Activated T-cell treated with anti-CD3 and anti-CD28 coated beads for 4 hours (primary cell): ENCODE data around the gene CPNE7.
"Not testable (repeated sequence)": the region's sequence is repeated elsewhere in the genome, so short reads cannot be mapped to it uniquely, and the experiment has no call there.

ENCODE experiments used
- DNase-seq: peaks from one replicate; pipeline ENCODE4 v3.0.0-alpha.2; 2020

CPNE7 gene

DNA sequence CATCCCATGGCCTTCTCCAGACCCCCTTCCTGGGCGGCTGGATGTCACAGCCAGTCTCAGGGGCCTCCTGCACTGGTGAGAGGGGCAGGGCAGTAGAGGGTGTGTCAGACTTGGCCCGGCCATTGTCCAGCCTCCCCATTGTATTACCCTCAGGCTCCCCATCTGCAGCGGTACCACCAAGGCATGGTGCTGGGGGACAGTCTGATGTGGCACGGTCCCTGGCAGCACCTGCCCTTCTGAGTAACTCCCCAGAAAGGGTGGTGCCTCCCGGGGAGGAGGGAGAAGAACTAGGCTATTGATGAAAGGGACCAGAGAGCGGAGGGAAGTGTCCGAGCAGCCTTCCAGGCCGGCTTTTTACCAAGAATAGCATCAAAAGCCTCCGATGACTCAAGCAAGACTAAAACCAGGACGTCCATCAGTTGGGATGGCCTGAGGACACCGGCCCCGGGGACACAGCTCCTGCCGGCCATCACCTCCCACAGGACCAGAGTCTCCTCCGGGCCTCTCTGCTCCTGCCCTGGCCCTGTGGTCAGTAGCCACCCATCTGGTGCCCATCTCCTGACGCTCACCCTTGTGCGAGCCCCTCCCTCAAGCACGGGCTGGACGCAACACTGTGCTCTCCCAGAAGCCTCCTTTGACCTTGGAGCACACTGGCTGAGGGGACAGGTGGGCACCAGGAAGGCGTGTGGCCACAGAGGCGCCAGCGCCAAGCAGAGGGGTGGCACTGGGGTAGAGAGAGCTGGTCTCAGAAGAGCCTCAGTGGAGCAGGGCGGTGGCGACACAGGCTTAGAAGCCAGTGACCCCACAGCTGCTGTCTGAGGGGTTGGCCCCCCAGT lies 5.8 kb upstream of the CPNE7 start:
- DNase-seq = no peak

DNA sequence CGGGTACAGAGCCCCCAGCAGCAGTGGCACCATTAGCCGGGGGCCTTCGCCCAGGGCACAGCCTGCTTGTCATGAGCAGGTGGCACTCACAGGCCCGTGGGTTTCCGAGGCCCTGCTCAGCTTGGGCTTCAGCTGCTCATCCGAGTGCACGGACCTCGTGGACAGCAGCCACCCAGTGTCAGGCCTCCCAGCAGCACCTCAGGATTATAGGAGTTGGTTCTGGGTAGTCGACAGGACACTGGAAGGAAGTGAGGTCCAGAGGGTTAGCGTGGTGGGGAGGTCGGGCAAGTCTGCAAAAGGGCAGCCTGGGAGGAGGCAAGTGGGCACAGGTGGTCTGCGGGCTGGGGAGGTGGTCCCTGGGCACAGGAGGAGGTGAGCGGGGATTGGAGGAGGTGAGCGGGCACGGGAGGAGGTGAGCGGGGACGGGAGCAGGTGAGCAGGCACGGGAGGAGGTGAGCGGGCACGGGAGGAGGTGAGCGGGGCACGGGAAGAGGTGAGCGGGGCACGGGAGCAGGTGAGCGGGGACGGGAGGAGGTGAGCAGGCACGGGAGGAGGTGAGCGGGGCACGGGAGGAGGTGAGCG lies 5.1 kb upstream of the CPNE7 start:
- DNase-seq = no peak

DNA sequence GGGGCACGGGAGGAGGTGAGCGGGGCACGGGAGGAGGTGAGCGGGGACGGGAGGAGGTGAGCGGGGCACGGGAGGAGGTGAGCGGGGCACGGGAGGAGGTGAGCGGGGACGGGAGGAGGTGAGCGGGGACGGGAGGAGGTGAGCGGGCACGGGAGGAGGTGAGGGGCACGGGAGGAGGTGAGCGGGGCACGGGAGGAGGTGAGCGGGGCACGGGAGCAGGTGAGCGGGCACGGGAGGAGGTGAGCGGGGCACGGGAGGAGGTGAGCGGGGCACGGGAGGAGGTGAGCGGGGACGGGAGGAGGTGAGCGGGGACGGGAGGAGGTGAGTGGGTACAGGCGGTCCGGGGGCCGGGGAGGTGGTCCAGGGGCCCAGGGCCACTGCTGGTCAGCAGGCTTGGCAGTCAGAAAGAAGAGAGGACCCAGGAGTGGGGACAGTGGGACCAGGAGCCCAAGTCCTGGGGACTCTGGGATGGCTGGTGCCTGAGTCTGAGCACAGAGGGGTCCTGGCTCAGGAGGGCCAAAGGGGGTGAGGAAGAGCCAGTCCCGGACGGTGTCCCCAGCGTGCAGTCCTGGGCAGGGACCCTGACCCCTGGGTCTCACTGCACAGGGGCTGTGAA lies 4.5 kb upstream of the CPNE7 start:
- not testable (repeated sequence) for DNase-seq

DNA sequence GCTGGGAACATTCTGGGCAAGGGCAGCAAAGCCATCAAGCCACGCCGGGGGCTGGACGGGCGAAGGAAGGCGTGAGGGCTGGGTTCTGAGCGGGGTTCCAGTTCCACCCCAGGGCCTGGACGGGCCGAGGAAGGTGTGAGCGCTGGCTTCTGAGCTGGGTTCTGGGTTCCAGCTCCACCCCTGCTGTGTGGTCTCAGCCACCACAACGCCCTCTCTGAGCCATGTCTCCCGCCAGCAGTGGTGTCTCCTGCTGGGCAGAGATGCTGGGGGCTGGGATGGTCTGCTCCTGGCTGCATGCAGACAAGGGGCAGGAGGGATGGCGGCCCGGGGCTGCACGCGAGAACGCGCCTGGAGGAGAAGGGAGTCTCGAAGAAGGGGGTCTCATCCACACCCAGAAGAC lies 3.9 kb upstream of the CPNE7 start:
- DNase-seq = no peak

DNA sequence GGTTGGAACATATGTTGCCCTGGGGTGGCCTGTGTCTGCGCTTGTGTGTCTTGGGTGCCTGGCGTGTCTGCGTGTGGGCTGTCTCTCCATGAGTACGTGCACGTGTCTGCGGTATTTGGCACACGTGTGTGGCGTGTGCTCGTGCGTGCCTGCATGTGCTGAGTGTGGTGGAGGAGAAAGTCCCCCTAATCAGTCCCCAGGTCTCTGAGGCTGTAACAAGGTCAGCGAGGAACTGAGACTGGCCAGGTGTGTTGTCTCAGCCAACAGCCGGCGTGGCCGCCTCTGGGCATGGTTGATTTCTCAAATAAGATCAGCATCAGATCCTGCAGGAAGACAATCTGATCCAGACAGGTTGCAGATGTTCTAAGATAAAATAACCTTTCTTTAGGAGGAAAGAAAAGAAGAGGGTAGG lies 3.5 kb upstream of the CPNE7 start:
- DNase-seq = no peak

DNA sequence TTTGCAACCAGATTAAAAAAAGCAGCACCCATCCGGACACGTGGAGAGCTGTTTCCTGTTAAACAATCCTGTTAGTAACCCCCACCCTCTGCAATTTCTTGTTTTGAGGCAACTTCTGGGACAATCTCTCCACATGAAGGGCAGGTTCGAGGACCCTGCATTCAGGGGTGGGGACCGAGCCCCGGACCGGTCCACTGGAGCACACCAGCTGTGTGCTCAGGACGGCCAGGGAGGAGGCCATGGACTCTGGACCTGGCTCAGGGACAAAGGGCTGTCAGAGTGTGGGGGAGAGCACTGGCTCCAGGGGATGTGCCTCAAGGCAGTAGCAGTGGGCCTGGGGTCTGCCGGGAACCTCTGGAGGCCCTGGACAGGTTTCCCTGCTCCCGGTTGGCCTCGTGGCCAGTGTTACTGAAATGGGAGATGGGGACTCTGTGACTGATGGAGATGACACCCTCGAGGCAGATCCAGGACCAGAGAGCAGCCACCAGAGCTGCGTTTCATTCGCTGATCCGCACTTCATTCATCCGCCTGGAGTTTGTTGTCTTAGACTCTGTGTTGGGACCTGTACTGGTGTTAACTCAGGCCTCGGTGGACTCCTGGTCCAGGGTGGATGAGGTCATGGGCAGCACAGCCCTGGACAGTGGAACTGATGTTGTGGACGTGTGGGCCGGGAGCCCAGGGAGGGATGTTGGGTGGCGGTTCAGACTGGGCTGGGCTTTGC lies 2.9 kb upstream of the CPNE7 start:
- no peak for DNase-seq

DNA sequence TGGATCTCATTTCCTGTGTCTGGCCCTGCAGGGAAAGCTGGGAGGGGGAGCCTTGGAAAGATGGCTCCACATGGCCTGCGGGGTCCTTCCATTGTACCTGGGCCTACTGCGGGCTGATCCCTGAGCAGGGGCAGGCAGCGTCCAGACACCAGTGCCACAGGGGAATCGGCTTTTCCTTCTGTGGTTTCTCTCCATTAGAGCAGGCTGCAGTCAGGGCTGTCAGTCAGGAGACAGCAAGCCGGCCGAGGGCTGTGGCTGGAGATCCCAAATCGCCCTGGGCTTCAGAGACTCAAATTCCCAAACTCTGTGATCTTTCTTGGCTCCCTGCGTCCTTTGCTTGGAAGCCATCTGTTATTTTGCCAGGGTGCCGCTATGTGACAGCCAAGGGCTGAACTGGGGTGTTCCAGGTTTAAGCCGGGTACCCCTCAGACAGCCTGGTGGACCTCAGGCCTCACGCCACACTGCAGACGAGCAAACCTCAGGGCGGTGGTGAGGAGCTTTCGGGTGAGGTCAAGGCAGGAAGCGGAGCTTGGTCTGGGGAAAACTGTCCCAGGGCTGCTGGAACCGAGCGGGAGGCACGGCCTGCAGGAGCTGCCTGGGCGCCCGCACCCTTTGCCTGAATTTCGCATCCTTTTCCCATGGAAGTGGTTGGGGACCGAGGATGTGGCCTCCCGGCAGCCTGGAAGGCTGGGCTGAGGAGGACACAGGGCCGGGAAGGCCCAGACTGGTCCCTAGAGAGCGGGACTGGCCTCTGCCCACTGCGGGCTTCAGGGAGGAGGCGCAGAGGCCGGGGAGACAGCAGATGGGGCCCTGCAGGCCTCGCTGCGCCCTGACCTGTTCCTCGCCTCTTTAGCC lies 1.5 kb upstream of the CPNE7 start:
- no peak for DNase-seq

DNA sequence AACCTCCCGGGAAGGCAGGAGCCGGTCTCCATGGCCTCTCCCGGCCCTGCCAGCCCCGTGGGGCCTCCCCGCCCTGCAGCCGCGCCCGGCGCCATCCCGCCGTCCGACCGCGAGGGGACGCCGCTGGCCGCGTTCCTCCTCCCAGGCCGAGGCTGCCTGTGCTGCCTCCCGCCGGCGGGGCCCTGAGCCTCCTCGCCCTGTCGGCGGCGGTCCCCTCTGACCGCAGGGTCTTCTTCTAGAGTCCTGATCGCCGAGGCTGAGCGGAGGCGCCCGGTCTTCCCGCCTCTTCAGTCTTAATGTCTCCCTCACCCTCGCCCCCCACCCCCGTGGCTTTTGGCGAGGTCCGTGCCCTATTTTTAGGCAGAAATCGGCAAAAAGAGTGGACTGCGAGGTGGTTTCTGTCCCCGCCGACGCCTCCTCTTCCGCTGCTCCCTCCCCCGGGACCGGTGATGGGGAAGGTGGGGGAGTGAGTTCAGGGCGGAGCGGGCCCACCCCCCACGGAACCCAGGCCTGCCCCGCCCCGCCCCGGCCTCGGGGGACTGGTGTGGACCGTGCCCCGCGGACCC lies 794 bp upstream of the CPNE7 start:
- DNase-seq = no peak

DNA sequence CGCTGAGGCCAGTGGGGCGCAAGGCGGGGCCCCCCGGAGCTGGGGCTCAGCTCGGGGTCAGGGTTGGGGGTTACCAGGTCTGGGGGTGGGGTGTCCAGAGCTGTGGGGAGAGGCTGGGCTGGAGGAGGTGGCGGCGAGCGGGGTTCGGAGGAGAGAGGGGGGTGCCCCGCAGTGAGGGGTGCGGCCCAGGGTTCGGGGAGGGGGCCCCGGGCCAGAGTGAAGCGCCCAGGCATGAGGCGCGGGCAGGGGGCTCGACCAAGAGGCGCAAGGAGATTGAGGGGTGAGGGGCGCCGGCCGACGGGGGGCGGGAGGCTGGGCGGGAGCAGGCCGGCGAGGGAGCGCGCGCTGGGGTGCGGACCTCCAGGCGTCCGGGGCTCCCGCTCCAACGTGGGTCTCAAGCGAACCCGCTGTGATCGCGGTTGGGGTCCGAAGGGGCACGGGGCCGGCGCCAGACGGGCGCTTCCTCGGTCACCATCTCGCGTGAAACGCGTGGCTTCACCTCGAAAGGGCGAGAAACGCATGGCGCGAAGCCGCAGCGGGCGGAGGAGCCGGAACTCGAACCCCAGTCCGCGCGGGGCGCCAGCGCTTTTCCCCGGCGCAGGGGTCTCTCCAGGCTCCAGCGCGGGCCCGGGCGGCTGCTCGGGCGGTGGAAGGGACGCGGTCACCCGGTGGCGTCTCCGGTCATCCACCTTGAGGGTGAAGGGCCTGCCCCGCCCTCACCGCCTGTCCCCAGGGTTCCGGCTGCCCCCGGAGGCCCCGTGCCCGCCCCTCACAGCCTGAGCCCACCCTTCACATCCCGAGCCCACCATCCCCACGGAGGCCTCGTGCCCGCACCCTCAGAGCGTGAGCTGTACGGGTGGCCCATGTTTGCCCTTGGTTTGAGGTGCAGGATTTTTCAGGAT lies 846 bp downstream of the CPNE7 start:
- DNase-seq = no peak

DNA sequence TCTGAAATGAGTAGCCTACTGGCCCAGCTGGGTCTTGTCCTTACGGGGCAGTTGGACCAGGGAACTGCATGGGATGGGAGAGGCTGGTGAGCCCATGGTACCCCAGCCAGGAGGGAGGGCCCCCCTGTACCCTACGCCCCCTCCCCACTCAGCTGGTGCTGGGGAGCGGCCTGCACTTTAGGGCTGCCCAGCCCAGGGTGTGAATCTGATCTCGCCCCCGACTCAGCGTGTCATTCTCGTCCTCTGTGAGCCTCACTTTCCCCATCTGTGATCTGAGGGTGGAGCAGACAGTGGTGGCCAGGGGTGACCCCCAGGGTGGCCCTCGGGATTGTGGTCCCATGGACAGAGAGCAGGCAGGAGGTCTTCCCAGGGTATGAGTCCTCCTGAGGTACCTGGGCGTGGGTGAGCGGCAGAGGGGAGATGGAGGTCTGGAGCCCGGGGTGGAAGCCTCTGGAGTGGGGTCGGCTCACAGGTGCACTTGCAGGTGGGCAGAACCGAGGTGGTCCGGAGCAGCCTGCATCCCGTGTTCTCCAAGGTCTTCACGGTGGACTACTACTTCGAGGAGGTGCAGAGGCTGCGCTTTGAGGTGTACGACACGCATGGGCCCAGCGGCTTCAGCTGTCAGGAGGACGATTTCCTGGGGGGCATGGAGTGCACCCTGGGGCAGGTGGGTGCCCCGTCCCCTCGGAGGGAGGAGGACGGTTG lies 1.6 kb downstream of the CPNE7 start:
- DNase-seq = no peak

DNA sequence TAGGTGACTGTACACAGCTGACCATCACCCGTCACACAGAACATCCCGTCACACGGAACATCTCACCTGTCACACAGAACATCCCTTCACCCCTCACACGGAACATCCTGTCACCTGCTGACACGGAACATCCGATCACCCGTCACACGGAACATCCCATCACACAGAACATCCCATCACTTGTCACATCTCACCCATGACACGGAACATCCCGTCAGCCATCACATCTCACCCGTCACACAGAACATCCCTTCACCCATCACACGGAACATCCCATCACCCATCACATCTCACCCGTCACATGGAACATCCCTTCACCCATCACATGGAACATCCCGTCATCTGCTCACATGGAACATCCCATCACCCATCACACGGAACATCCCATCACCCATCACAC lies 3.8 kb downstream of the CPNE7 start:
- no peak for DNase-seq

DNA sequence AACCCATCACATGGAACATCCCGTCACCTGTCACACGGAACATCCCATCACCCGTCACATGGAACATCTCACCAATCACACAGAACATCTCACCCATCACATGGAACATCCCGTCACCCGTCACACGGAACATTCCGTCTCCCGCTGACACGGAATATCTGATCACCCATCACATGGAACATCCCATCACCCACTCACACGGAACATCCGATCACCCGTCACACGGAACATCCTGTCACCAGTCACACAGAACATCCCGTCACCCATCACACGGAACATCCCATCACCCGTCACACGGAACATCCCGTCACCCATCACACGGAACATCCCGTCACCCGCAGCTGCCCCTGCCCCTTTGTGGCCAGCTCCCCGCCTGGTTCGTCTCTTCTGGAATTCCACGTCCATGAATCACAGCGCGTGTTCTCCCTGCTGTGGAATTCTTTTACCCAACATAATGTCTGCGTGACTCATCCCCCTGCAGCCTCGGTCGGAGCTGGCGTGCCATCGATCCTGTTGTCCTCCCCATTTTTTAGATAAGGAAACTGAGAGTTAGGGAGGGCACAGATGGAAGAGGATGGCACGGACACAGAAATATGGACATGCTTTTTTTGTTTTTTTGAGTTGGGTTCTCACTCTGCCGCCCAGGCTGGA lies 5.6 kb downstream of the CPNE7 start:
- DNase-seq = no peak

DNA sequence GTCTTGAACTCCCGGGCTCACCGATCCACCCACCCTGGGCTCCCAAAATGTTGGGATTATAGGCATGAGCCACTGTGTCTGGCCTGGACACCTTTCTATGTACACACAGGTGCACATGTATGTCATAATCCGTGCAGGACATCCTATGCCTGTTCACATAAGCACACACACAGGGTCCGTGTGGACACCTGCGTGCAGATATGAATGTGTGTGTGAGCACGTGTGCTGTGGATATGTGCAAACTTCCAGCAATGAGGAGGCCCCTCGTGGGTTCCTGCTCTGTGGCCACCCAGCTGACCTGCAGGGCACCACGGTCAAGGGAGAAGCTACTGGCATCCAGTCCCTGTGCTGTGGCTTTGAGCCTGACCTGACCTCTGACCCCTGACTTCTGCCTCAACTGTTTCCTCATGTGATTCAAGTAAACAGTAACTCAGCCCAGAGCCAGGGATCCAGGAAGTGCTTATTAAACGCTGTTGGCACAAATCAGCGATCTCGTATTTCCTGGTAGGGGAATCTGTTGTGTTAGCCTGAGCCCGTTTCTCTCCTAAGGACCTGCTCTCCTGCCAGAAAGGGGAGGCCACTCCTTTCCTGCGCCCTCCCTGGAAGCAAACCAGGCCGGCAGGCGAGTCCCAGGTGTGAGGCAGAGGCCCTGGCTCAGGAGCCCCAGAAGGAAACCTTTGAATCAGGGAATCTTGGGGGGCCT lies 6.5 kb downstream of the CPNE7 start:
- no peak for DNase-seq

DNA sequence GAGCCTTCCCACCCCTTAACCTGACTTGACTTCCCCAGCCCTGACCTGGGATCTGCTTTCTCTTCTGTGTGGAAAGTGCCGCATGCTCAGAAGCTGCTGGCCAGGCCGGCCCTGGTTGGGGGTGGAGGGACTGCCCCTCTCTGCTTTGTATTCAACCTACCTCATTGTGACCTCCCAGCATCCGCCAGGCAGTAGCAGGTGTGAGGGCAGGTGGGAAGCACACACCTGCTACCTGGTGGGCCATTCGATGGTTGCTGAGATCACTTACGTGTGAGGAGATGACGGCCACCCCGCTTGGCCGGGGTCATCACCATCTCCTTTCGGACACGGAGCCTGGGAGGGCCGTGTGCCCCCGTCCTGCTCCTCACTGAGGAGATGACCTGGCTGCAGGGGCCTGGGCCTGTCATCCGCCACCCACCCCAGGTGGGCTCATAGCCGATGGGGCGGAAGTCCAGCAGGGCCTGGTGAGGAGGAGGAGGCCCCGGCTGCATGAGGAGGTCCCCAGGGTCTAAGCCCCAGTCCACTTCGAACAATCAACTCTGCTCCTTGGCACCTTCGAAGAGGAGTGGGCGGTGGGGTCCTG lies 7.1 kb downstream of the CPNE7 start:
- DNase-seq = no peak

DNA sequence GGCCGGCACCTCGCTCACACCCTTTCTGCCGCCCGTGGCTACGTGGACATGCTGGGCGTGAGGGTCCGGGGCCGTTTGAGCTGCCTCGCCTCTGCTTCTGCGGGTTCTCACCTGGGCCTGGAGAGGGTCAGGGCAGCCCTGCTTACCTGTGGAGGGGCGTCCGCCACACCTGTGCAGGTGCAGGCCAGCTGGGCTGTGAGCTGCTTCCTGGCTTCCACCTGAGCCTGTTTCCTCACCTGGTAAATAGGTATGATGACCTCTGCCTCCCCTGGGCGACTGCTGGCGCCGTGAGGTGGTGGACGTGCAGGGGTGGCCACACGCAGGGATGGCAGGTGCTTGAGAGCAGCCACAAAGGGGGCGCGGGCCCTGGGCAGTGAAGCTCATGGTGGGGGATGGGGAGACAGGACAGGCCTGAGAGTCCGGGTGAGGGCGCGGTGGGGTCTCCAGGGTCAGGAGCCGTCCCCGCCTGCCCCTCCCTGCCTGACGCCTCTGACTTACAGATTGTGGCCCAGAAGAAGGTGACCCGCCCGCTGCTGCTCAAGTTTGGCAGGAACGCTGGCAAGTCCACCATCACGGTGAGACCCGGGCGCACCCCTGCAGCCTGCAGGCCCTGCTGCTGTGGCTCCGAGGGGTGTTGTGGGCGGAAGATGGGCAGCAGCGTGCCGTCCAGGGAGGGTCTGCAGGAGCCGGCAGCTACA lies 7.8 kb downstream of the CPNE7 start:
- DNase-seq = no peak

DNA sequence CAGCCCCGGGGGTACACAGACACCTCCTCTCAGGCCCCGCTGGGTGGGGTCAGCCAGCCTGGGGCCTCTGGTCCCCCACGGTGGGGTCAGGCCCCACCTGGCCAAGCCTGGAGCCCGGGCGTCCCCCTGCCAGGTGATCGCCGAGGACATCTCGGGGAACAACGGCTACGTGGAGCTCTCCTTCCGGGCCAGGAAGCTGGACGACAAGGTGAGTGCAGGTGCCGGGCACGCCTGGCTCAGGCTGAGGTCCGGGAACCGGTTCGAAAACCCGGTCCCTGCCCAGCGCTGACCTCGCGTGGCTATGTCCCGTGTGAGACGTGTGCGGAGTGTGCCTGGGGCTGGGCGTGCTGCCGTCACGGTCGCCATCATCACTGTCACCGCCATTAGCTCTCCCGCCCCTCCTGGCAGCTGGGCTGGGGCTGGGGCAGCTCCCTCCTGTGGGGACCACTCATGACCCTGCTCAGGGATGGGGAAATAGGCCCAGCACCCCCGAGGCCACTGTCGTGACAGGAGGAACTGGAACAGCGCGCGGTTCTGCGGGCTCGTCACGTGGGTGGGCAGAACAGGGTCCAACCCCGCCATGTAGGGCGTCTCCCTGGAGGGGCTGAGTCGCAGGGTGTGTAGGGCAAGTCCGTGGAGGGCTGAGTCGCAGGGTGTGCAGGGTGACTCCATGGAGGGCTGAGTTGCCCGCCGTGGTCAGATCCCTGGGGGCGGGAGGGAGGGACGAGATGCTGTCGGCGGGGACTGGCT lies 8.5 kb downstream of the CPNE7 start:
- no peak for DNase-seq

DNA sequence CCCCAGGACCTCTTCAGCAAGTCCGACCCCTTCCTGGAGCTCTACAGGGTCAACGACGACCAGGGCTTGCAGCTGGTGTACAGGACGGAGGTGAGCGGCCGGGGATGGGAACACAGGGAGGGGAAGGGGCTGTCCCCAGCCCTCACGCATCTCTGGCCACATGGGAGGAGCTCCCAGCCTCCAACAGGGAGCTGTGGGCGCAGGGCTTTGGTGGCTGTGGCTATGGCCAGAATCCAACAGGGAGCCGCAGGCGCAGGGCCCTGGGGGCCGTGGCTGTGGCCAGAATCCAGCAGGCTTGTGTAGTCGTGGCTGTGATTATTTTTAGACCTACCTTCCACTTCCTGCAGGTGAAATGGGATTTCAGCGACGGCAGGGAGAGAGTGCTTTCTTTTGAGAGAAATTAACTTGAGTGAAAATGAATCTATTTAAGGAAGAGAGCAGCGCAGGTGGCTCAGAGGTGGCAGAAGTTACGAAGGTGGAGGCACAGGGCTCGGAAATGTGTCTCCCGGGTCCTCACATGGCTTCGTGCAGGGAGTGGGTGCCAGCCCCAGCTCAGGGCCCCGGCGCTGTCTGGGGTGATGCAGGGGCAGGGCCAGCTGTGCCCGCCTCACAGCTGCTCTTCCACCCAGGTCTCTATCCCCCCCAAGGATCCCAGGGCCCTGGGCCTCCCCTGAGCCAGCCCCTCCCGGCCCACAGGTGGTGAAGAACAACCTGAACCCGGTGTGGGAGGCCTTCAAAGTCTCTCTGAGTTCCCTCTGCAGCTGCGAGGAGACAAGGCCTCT lies 9.4 kb downstream of the CPNE7 start:
- DNase-seq = no peak
